Colonic mucosa (tissue), 4 donors: ENCODE data around the gene EVI5. TPM values are rescaled to one million over a fixed set of nuclear protein-coding genes. Genes with fewer than 3 reads are reported as not detected.

Experiments
- DNase-seq: peaks from one replicate; pipeline ENCODE4 v3.0.0-alpha.2; 2020
- H3K27ac ChIP-seq: fragments of 200-600 bp; one replicate; pipeline ENCODE4 v1.8.0; 2021
- H3K27me3 ChIP-seq: fragments of 200-600 bp; one replicate; pipeline ENCODE4 v1.8.0; 2021
- H3K36me3 ChIP-seq: fragments of 200-600 bp; one replicate; pipeline ENCODE4 v1.8.0; 2021
- H3K4me1 ChIP-seq: fragments of 200-600 bp; one replicate; pipeline ENCODE4 v1.8.0; 2021; ENCODE audit warnings: mild to moderate bottlenecking
- H3K4me3 ChIP-seq: fragments of 200-600 bp; one replicate; pipeline ENCODE4 v1.8.0; 2021
- H3K9ac ChIP-seq, 2 donors: one replicate each; pipeline ENCODE4 v1.7.0; 2013; ENCODE audit warnings: control low read depth in 2 of 2, low read depth in 2 of 2, low read length in 2 of 2
- H3K9me3 ChIP-seq: fragments of 200-600 bp; one replicate; pipeline ENCODE4 v1.8.0; 2021
- intact Hi-C: fragments of 100-400 bp; cut with DNase I; formaldehyde crosslinking; loops from one replicate; pipeline ENCODE4 v1.14.1; 2022
- total RNA-seq, 2 donors: library from RNA; stranded (reverse); fragmentation: NEBNext Ultra II Directional in 1 of 2; extraction: Animal tissue kit (Norgen Biotek cat#: 25700) in 1 of 2; gene quantifications; one replicate each; pipeline ENCODE4 v1.2.1, GENCODE V29; 2021
- TF ChIP-seq, protein P1 (sequence below): fragments of 200-600 bp; IDR thresholded peaks from one replicate; pipeline ENCODE4 v1.8.0; 2022; ENCODE audit warnings: antibody characterized with exemption, mild to moderate bottlenecking
- donor health status: healthy.
- donor health status: DM: no; HTN: no; CAD: no.
- donor health status: DM: no; HTN: no; CAD: no.

The EVI5 gene
- total RNA-seq, 2 donors from 2014 or later, result 23.9 to 29.0 TPM

DNA sequence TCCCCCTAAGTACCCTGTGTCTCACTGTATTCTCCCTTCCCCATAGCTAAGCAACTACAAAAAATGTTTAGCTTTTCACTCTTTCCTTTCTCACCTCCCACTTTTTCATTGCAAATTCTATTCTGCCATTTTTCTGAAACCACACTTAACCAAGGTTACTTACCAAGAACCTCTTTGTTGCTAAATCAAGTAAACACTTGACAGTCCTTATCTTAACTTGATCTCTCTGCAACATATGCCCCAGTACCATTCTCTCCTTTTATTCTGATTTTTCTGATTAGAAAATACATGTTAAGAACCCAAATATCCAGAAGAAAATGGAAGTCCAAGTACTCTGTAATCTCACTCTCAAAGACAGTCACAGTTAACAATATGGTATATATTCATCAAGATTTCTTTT is 16.0 kb downstream of the EVI5 start:
- Histone ChIP-seq H3K9ac (no peak overlapping the region), H3K27ac (no peak overlapping the region), H3K4me3 (no peak overlapping the region), H3K36me3 (no peaks in the 10 kb centered on the region), H3K9me3 (no peaks in the 10 kb centered on the region), H3K4me1 (no peaks in the 10 kb centered on the region), H3K27me3 (no peaks in the 10 kb centered on the region)
- no peak for DNase-seq
- TF ChIP-seq, protein P1, sequence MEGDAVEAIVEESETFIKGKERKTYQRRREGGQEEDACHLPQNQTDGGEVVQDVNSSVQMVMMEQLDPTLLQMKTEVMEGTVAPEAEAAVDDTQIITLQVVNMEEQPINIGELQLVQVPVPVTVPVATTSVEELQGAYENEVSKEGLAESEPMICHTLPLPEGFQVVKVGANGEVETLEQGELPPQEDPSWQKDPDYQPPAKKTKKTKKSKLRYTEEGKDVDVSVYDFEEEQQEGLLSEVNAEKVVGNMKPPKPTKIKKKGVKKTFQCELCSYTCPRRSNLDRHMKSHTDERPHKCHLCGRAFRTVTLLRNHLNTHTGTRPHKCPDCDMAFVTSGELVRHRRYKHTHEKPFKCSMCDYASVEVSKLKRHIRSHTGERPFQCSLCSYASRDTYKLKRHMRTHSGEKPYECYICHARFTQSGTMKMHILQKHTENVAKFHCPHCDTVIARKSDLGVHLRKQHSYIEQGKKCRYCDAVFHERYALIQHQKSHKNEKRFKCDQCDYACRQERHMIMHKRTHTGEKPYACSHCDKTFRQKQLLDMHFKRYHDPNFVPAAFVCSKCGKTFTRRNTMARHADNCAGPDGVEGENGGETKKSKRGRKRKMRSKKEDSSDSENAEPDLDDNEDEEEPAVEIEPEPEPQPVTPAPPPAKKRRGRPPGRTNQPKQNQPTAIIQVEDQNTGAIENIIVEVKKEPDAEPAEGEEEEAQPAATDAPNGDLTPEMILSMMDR, result no peak
- intact Hi-C loops, result no loop called here

DNA sequence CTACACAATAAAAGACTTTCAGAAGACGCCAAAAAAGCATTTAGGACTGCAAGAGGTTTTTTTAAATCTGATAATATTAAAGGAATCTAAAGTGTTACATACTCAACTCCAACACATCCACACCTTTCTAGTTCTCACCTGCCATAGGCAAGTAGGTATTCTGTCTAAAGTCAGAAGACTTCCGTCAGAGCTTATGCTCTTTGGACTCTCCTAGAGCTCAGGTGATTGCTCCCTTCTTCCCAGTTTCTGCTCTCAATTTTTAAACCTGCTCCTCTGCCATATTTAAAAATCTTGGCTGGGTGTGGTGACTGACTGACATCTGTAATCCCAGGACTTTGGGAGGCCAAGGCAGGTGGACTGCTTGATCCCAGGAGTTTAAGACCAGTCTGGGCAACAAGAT is 16.6 kb downstream of the EVI5 start:
- intact Hi-C loops, result no loop called here
- H3K27ac ChIP-seq, result no peak overlapping the region
- TF ChIP-seq, protein P1, result no peak

DNA sequence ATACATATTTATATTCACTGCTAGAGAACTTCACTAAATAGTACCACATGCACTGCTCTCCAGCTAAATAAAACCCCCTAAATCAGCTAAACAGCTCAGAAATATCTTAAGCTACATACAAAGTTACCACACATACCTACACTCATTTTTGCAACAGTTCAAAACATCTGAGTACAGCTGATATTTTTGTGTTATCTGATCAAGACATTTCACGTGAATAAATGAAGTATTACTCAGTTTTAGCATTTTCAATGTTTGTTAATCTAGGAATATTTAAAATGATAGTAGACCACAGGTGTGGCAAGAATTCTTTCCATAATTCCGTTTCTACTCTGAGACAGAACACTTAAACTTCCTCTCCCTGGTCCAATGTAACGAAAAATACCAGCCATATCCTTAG is 20.8 kb downstream of the EVI5 start:
- TF ChIP-seq, protein P1, result no peak
- no peak overlapping the region for H3K27ac ChIP-seq
- H3K9me3 ChIP-seq, result no peaks in the 10 kb centered on the region
- no peaks in the 10 kb centered on the region for H3K36me3 ChIP-seq
- no peaks in the 10 kb centered on the region for H3K4me1 ChIP-seq
- H3K9ac ChIP-seq, result no peak overlapping the region
- H3K27me3 ChIP-seq, result no peaks in the 10 kb centered on the region
- DNase-seq, result no peak
- H3K4me3 ChIP-seq, result no peak overlapping the region
- intact Hi-C loops, result no loop called here

More for the DNA sequence above, 16.6 kb downstream of the EVI5 start:
- Histone ChIP-seq H3K4me1 (no peaks in the 10 kb centered on the region), H3K9ac (no peak overlapping the region), H3K36me3 (no peaks in the 10 kb centered on the region), H3K9me3 (no peaks in the 10 kb centered on the region), H3K27me3 (no peaks in the 10 kb centered on the region), H3K4me3 (no peak overlapping the region)
- no peak for DNase-seq

DNA sequence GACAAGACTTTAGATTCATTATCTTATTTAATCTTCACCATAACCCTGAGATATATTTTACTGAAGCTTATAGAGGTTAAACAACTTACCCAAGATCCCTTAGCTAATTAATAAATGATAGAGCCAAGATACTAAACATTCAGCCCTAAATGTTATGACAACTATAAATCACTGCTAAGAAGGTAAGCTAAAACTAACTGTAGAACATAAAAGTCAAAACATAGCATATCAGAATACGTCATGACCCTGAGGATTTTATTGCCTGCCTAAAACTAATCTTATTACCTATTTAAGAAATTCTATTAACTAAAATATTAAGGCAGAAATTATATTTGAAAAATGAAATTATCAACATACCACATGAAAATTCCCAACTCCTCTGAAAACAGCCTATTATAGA is 22.6 kb downstream of the EVI5 start:
- no peak for DNase-seq
- Histone ChIP-seq H3K9ac (no peak overlapping the region), H3K36me3 (no peaks in the 10 kb centered on the region), H3K27me3 (no peaks in the 10 kb centered on the region), H3K27ac (no peak overlapping the region), H3K4me1 (no peaks in the 10 kb centered on the region), H3K4me3 (no peak overlapping the region), H3K9me3 (no peaks in the 10 kb centered on the region)
- intact Hi-C loops, result no loop called here
- TF ChIP-seq, protein P1, result no peak

DNA sequence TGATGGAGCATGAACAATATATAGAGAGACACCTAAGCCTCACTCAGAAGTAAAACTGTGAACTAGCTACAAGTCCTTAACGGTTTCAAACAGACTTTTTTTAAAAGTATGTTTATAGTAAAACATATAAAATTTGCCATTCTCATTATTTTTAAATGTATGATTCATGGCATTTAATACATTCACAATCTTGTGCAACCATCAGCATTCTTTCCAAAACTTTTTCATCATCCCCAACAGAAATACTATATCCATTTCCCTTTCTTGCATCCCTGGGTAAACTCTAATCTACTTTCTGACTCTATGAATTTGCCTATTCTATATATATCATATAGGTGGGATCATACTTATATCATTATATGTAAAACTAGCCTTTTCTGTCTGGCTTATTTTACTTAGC is 25.5 kb downstream of the EVI5 start:
- Histone ChIP-seq H3K9me3 (no peaks in the 10 kb centered on the region), H3K27ac (no peak overlapping the region), H3K4me3 (no peak overlapping the region), H3K9ac (no peak overlapping the region), H3K27me3 (no peaks in the 10 kb centered on the region), H3K4me1 (no peaks in the 10 kb centered on the region), H3K36me3 (no peaks in the 10 kb centered on the region)
- intact Hi-C loops, result no loop called here
- no peak for DNase-seq
- TF ChIP-seq, protein P1, result no peak

DNA sequence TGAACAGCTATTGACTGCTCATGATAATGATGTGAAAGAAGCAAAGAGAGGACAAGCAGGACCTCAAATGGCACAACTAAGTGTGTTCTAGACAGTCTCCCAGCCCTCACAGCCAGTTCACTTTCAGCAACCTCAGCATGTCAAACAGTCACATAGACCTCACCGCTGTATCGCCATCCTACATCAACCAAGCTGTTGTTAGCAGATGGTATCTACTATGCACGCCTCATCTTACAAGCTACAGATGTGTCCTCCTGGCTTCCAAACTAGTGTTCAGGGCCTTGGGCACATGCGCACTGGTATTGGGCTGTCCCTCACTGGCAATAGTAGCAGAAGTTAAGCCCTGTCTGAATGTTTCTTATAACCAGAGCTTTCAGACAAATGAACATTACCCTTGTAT is 28.4 kb downstream of the EVI5 start:
- no peaks in the 10 kb centered on the region for H3K4me1 ChIP-seq
- no peaks in the 10 kb centered on the region for H3K36me3 ChIP-seq
- no peaks in the 10 kb centered on the region for H3K27me3 ChIP-seq
- no peak for DNase-seq
- no peaks in the 10 kb centered on the region for H3K9me3 ChIP-seq
- intact Hi-C loops, result no loop called here
- H3K27ac ChIP-seq, result no peak overlapping the region
- no peak overlapping the region for H3K4me3 ChIP-seq
- no peak overlapping the region for H3K9ac ChIP-seq
- TF ChIP-seq, protein P1, result no peak
